GM18508 (cell line): ENCODE measurements around the gene PARVB.
A peak's percentile ranks its signal among the peaks of the same experiment; 100 is the strongest.

Source experiments
- ATAC-seq: cut with Tn5 transposase; IDR thresholded peaks from one replicate; pipeline ENCODE4 v1.9.1; 2021; ENCODE audit warnings: moderate number of reproducible peaks; ENCODE audit not compliant: insufficient read depth, unreplicated experiment

Gene PARVB

GRCh38 chr22:44025171-44026065, 1.3 kb downstream of the PARVB start:
- peak; percentile 38 for ATAC-seq

GRCh38 chr22:44026066-44026629, 2.0 kb downstream of the PARVB start:
- ATAC-seq: no peak

GRCh38 chr22:44026630-44027511, 2.8 kb downstream of the PARVB start:
- no peak for ATAC-seq

- no peak for ATAC-seq
Observed at GRCh38 chr22:44028091-44028490, 4.0 kb downstream of the PARVB start.

GRCh38 chr22:44029069-44029468, 5.0 kb downstream of the PARVB start:
- no peak for ATAC-seq

- no peak for ATAC-seq
Observed at GRCh38 chr22:44030051-44030701, 6.1 kb downstream of the PARVB start.

GRCh38 chr22:44030702-44031082, 6.6 kb downstream of the PARVB start:
- no peak for ATAC-seq

- ATAC-seq: no peak
Observed at GRCh38 chr22:44031158-44031952, 7.3 kb downstream of the PARVB start.

- no peak for ATAC-seq
Observed at GRCh38 chr22:44032126-44032730, 8.1 kb downstream of the PARVB start.

- ATAC-seq: no peak
Observed at GRCh38 chr22:44033287-44033686, 9.2 kb downstream of the PARVB start.

GRCh38 chr22:44033694-44034093, 9.6 kb downstream of the PARVB start:
- no peak for ATAC-seq

- ATAC-seq: no peak
Observed at GRCh38 chr22:44037519-44038375, 13.6 kb downstream of the PARVB start.

GRCh38 chr22:44039566-44040171, 15.6 kb downstream of the PARVB start:
- no peak for ATAC-seq

- no peak for ATAC-seq
Observed at GRCh38 chr22:44042249-44043218, 18.4 kb downstream of the PARVB start.

GRCh38 chr22:44045145-44045544, 21.0 kb downstream of the PARVB start:
- no peak for ATAC-seq

- ATAC-seq: no peak
Observed at GRCh38 chr22:44046485-44047141, 22.5 kb downstream of the PARVB start.
